DOHH2 (cell line): ENCODE data around the gene TRIM32.

Experiments
- H3F3A ChIP-seq: fragments of 200-600 bp; sonication (generic), shearing (Covaris generic); 2 replicates; pipeline ENCODE4 v1.6.0; 2016; ENCODE audit warnings: antibody characterized with exemption, mild to moderate bottlenecking; ENCODE audit not compliant: control insufficient read depth, insufficient read depth
- H3K27ac ChIP-seq: fragments of 200-600 bp; sonication (generic); 2 replicates; pipeline ENCODE4 v1.5.1; 2014; ENCODE audit warnings: low read depth, mild to moderate bottlenecking, low read length, moderate library complexity
- H3K27me3 ChIP-seq: fragments of 200-600 bp; sonication (generic); 2 replicates; pipeline ENCODE4 v1.6.1; 2014; ENCODE audit warnings: mild to moderate bottlenecking, low read length, mixed read lengths; ENCODE audit not compliant: control insufficient read depth
- H3K36me3 ChIP-seq: fragments of 200-600 bp; sonication (generic); 2 replicates; pipeline ENCODE4 v1.6.1; 2014; ENCODE audit warnings: mild to moderate bottlenecking, low read length, moderate library complexity, mixed read lengths; ENCODE audit not compliant: control insufficient read depth
- H3K4me1 ChIP-seq: fragments of 200-600 bp; sonication (generic); 2 replicates; pipeline ENCODE4 v1.6.1; 2014; ENCODE audit warnings: mild to moderate bottlenecking, low read length, mixed read lengths; ENCODE audit not compliant: control insufficient read depth
- H3K4me2 ChIP-seq: fragments of 200-600 bp; sonication (generic); 2 replicates; pipeline ENCODE4 v1.6.0; 2014; ENCODE audit warnings: mild to moderate bottlenecking, low read length, moderate library complexity
- H3K4me3 ChIP-seq: fragments of 200-600 bp; sonication (generic); 2 replicates; pipeline ENCODE4 v1.5.1; 2014; ENCODE audit warnings: mild to moderate bottlenecking, low read length, mixed read lengths
- H3K79me2 ChIP-seq: fragments of 200-600 bp; sonication (generic); 2 replicates; pipeline ENCODE4 v1.6.1; 2014; ENCODE audit warnings: mild to moderate bottlenecking, low read length, mixed read lengths; ENCODE audit not compliant: control insufficient read depth
- H3K9me2 ChIP-seq: fragments of 200-600 bp; sonication (generic); replicated peaks from 2 replicates; pipeline ENCODE4 v1.6.1; 2014; ENCODE audit warnings: mild to moderate bottlenecking, low read length, mixed read lengths; ENCODE audit not compliant: control insufficient read depth
- H3K9me3 ChIP-seq: fragments of 200-600 bp; sonication (generic); 2 replicates; pipeline ENCODE4 v1.6.1; 2014; ENCODE audit warnings: antibody characterized with exemption, low read length, mixed read lengths; ENCODE audit not compliant: control insufficient read depth, insufficient read depth
- H4K20me1 ChIP-seq: fragments of 200-600 bp; sonication (generic); 2 replicates; pipeline ENCODE4 v1.6.0; 2014; ENCODE audit warnings: low read depth, mild to moderate bottlenecking, antibody characterized with exemption, low read length, moderate library complexity; ENCODE audit not compliant: control insufficient read depth, insufficient read depth
- CTCF ChIP-seq: fragments of 200-600 bp; sonication (generic); IDR thresholded peaks from one replicate; pipeline ENCODE4 v1.5.1; 2014; ENCODE audit warnings: antibody characterized with exemption, mild to moderate bottlenecking, low read depth, low read length; ENCODE audit not compliant: poor library complexity, severe bottlenecking
- EZH2phosphoT487 ChIP-seq: fragments of 200-600 bp; sonication (generic); IDR thresholded peaks from 2 replicates; pipeline ENCODE4 v1.6.1; 2017; ENCODE audit warnings: borderline replicate concordance, mild to moderate bottlenecking, antibody characterized with exemption, low read length, moderate library complexity, mixed read lengths

TRIM32 gene

GRCh38 chr9:116656501-116656971 is 30.6 kb upstream of the TRIM32 start:
- H3K27ac ChIP-seq = no peak overlapping the region

GRCh38 chr9:116656977-116657376 is 30.1 kb upstream of the TRIM32 start:
- Histone ChIP-seq H3K79me2 (no peaks in the 10 kb centered on the region), H3K4me2 (no peak overlapping the region), H3K9me2 (no peaks in the 10 kb centered on the region), H3K27me3 (no peaks in the 10 kb centered on the region), H3K4me1 (no peaks in the 10 kb centered on the region), H3K36me3 (no peaks in the 10 kb centered on the region), H3F3A (no peaks in the 10 kb centered on the region), H4K20me1 (peaks cover 3% of the 10 kb centered on the region; the same call in 1 of the 2 replicates), H3K4me3 (no peak overlapping the region), H3K27ac (no peak overlapping the region), H3K9me3 (no peaks in the 10 kb centered on the region)
- no peak for TF ChIP-seq EZH2phosphoT487
- TF ChIP-seq CTCF = no peak

More at GRCh38 chr9:116656501-116656971, 30.6 kb upstream of the TRIM32 start:
- Histone ChIP-seq H3F3A (no peaks in the 10 kb centered on the region), H3K27me3 (no peaks in the 10 kb centered on the region), H3K9me3 (no peaks in the 10 kb centered on the region), H4K20me1 (peaks cover 3% of the 10 kb centered on the region; the same call in 1 of the 2 replicates), H3K36me3 (no peaks in the 10 kb centered on the region), H3K9me2 (no peaks in the 10 kb centered on the region), H3K79me2 (no peaks in the 10 kb centered on the region), H3K4me1 (no peaks in the 10 kb centered on the region), H3K4me3 (no peak overlapping the region), H3K4me2 (no peak overlapping the region)
- TF ChIP-seq CTCF = no peak
- TF ChIP-seq EZH2phosphoT487 = no peak

- H3F3A ChIP-seq = no peaks in the 10 kb centered on the region
- no peaks in the 10 kb centered on the region for H3K9me3 ChIP-seq
Measured at GRCh38 chr9:116658265-116658664, 28.8 kb upstream of the TRIM32 start.

More at GRCh38 chr9:116658265-116658664, 28.8 kb upstream of the TRIM32 start:
- Histone ChIP-seq H3K79me2 (no peaks in the 10 kb centered on the region), H3K9me2 (no peaks in the 10 kb centered on the region), H3K27ac (no peak overlapping the region), H4K20me1 (peaks cover 3% of the 10 kb centered on the region; the same call in 1 of the 2 replicates), H3K27me3 (no peaks in the 10 kb centered on the region), H3K4me1 (no peaks in the 10 kb centered on the region), H3K36me3 (no peaks in the 10 kb centered on the region), H3K4me3 (no peak overlapping the region), H3K4me2 (no peak overlapping the region)
- no peak for TF ChIP-seq CTCF
- no peak for TF ChIP-seq EZH2phosphoT487
